ENCODE measurements around the gene SPDYE17. TPM values are rescaled to one million over a fixed set of nuclear protein-coding genes. Genes with fewer than 3 reads are reported as not detected.
"Not testable (repeated sequence)": the region's sequence is repeated elsewhere in the genome, so short reads cannot be mapped to it uniquely, and the experiment has no call there.

Gene SPDYE17
- not detected for total RNA-seq
- long read RNA-seq, donor 1, partial matches to known transcripts, result 0 of 1 reads
- long read RNA-seq, donor 1, other reads (novel, unspliced or antisense), result 1 of 1 reads
- long read RNA-seq, donor 2, partial matches to known transcripts, result 0 of 5 reads
- long read RNA-seq, donor 2, other reads (novel, unspliced or antisense), result 5 of 5 reads

GRCh38 chr7:77032261-77032660, at the start of gene SPDYE17:
Gene SPDYE17 (minus strand): TSS chr7:77032361. CDS start chr7:77030570, 1,791 bp downstream.
- intact Hi-C loops (cut with DNase I); DNase-seq (ENCODE audit: low spot score): not testable (repeated sequence)

GRCh38 chr7:77080236-77080635, 48.1 kb upstream of the SPDYE17 start:
- DNase-seq (ENCODE audit: low spot score); intact Hi-C loops (cut with DNase I): not testable (repeated sequence)

GRCh38 chr7:77079624-77080023, 47.5 kb upstream of the SPDYE17 start:
- intact Hi-C loops (cut with DNase I); DNase-seq (ENCODE audit: low spot score): not testable (repeated sequence)

- DNase-seq (ENCODE audit: low spot score); intact Hi-C loops (cut with DNase I): not testable (repeated sequence)
Observed at GRCh38 chr7:77079112-77079511, 47.0 kb upstream of the SPDYE17 start.

GRCh38 chr7:77077060-77077459, 44.9 kb upstream of the SPDYE17 start:
- DNase-seq (ENCODE audit: low spot score); intact Hi-C loops (cut with DNase I): not testable (repeated sequence)

GRCh38 chr7:77074786-77075396, 42.7 kb upstream of the SPDYE17 start:
- DNase-seq (ENCODE audit: low spot score); intact Hi-C loops (cut with DNase I): not testable (repeated sequence)

GRCh38 chr7:77071108-77071507, 38.9 kb upstream of the SPDYE17 start:
- intact Hi-C loops (cut with DNase I); DNase-seq (ENCODE audit: low spot score): not testable (repeated sequence)

- intact Hi-C loops (cut with DNase I); DNase-seq (ENCODE audit: low spot score): not testable (repeated sequence)
Observed at GRCh38 chr7:77065869-77066268, 33.7 kb upstream of the SPDYE17 start.

- intact Hi-C loops (cut with DNase I); DNase-seq (ENCODE audit: low spot score): not testable (repeated sequence)
Observed at GRCh38 chr7:77063732-77064131, 31.6 kb upstream of the SPDYE17 start.

GRCh38 chr7:77062557-77062956, 30.4 kb upstream of the SPDYE17 start, which contains the start of gene SPDYE18:
Gene SPDYE18 (minus strand): TSS chr7:77062558. CDS start chr7:77060512, 2,046 bp downstream.
- intact Hi-C loops (cut with DNase I), result not testable (repeated sequence)

GRCh38 chr7:77026349-77026748, 5.8 kb downstream of the SPDYE17 start:
- DNase-seq (ENCODE audit: low spot score); intact Hi-C loops (cut with DNase I): not testable (repeated sequence)

More at GRCh38 chr7:77062557-77062956, 30.4 kb upstream of the SPDYE17 start, which contains the start of gene SPDYE18:
- not testable (repeated sequence) for DNase-seq (ENCODE audit: low spot score)

GRCh38 chr7:77010074-77010680, 22.0 kb downstream of the SPDYE17 start:
- DNase-seq (ENCODE audit: low spot score); intact Hi-C loops (cut with DNase I): not testable (repeated sequence)

- peak; percentile 97 for DNase-seq (ENCODE audit: low spot score)
- intact Hi-C loops (cut with DNase I), result not testable (repeated sequence)
Observed at GRCh38 chr7:77008000-77008399, 24.2 kb downstream of the SPDYE17 start.

- intact Hi-C loops (cut with DNase I); DNase-seq (ENCODE audit: low spot score): not testable (repeated sequence)
Observed at GRCh38 chr7:77006127-77007110, 25.7 kb downstream of the SPDYE17 start.

- DNase-seq (ENCODE audit: low spot score); intact Hi-C loops (cut with DNase I): not testable (repeated sequence)
Observed at GRCh38 chr7:77005461-77006057, 26.6 kb downstream of the SPDYE17 start.

- DNase-seq (ENCODE audit: low spot score); intact Hi-C loops (cut with DNase I): not testable (repeated sequence)
Observed at GRCh38 chr7:77004151-77004550, 28.0 kb downstream of the SPDYE17 start.

- intact Hi-C loops (cut with DNase I), result not testable (repeated sequence)
- peak; percentile 71 for DNase-seq (ENCODE audit: low spot score)
Observed at GRCh38 chr7:77003241-77003640, 28.9 kb downstream of the SPDYE17 start.

GRCh38 chr7:77002678-77003233, 29.4 kb downstream of the SPDYE17 start:
- peak; percentile 75 for DNase-seq (ENCODE audit: low spot score)
- intact Hi-C loops (cut with DNase I), result not testable (repeated sequence)

All from posterior vena cava (tissue), 2 donors.